GM19043 (cell line): ENCODE measurements around the gene PAPSS2.

Experiments used
- ATAC-seq: cut with Tn5 transposase; IDR thresholded peaks from one replicate; pipeline ENCODE4 v1.9.1; 2021; ENCODE audit warnings: low read depth; ENCODE audit not compliant: unreplicated experiment

The PAPSS2 gene

GRCh38 chr10:87668324-87669074 lies 8.8 kb downstream of the PAPSS2 start:
- ATAC-seq = no peak

GRCh38 chr10:87669752-87670151 lies 10.1 kb downstream of the PAPSS2 start:
- no peak for ATAC-seq

GRCh38 chr10:87670586-87670985 lies 10.9 kb downstream of the PAPSS2 start:
- no peak for ATAC-seq

GRCh38 chr10:87671139-87671815 lies 11.6 kb downstream of the PAPSS2 start:
- no peak for ATAC-seq

- ATAC-seq = no peak
Observed at GRCh38 chr10:87672551-87672950, 12.9 kb downstream of the PAPSS2 start.

- no peak for ATAC-seq
Observed at GRCh38 chr10:87674943-87675342, 15.3 kb downstream of the PAPSS2 start.

- ATAC-seq = no peak
Observed at GRCh38 chr10:87675396-87676376, 16.0 kb downstream of the PAPSS2 start.

- no peak for ATAC-seq
Observed at GRCh38 chr10:87677595-87677994, 17.9 kb downstream of the PAPSS2 start.

GRCh38 chr10:87678302-87678701 lies 18.6 kb downstream of the PAPSS2 start:
- ATAC-seq = no peak

GRCh38 chr10:87683356-87683755 lies 23.7 kb downstream of the PAPSS2 start:
- ATAC-seq = no peak

GRCh38 chr10:87684001-87684638 lies 24.4 kb downstream of the PAPSS2 start:
- ATAC-seq = no peak

- no peak for ATAC-seq
Observed at GRCh38 chr10:87685832-87686574, 26.3 kb downstream of the PAPSS2 start.

GRCh38 chr10:87691506-87692070 lies 31.9 kb downstream of the PAPSS2 start:
- ATAC-seq = no peak

- ATAC-seq = no peak
Observed at GRCh38 chr10:87692956-87693484, 33.3 kb downstream of the PAPSS2 start.

GRCh38 chr10:87694011-87694794 lies 34.5 kb downstream of the PAPSS2 start:
- no peak for ATAC-seq

- ATAC-seq = no peak
Observed at GRCh38 chr10:87695074-87695473, 35.4 kb downstream of the PAPSS2 start.

GRCh38 chr10:87696922-87697745 lies 37.5 kb downstream of the PAPSS2 start:
- no peak for ATAC-seq
